Daoy (cell line): ENCODE measurements around the gene PSORS1C2. TPM values are rescaled to one million over a fixed set of nuclear protein-coding genes. Genes with fewer than 3 reads are reported as not detected.
A peak's percentile ranks its signal among the peaks of the same experiment; 100 is the strongest.
"Not testable (repeated sequence)": the region's sequence is repeated elsewhere in the genome, so short reads cannot be mapped to it uniquely, and the experiment has no call there.

Source experiments
- DNase-seq: peaks from one replicate; pipeline ENCODE4 v3.0.0-alpha.2; 2015; ENCODE audit warnings: low read depth
- total RNA-seq: library from RNA; depleted of rRNA; stranded (reverse); fragments of >200 nt; shearing (Covaris generic); gene quantifications from 2 replicates; pipeline ENCODE4 v1.2.3, GENCODE V29; 2014; rRNA removed

PSORS1C2 gene
- total RNA-seq = not detected in 2 replicates

DNA sequence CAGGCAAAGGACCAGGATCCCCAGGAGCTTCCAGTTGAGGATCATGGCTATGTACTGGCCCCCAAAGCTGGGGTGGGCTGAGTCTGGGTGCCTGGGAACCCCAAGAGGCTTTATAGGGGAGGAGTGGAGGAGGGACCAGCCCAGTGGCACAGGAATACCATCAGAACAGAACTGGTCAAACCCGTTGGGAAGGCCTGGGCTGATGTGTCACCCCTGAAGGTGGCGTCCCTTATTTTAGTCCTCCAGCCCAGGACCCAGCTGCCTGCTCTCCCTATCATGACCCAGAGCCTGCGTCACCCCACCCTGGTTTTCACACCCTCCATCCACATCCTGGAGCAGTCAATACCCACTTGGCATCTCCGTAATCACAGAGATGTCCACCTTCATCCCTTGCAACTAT lies at the start of gene PSORS1C2:
TSS of gene PSORS1C2 (minus strand) at position 85 of the 400 bp plus-strand sequence. CDS start at position 45, 40 bp downstream.
- DNase-seq = no peak

DNA sequence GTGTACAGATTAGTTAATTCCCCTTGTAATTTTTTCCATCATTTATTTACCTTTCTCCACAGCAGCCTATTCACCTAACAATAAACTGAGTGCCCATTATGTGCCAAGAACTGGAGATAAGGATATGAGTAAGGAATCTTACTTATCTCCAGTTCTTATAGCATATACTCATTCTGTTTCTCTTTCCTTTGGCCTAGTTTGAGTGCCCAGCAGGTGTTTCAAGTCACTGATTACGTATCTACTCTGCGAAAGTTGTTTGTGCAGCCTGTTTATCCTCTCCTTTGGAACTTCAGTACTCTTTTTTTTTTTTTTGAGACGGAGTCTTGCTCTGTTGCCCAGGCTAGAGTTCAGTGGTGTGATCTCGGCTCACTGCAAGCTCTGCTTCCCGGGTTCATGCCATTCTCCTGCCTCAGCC lies 48.9 kb upstream of the PSORS1C2 start:
- DNase-seq = peak; percentile 48

DNA sequence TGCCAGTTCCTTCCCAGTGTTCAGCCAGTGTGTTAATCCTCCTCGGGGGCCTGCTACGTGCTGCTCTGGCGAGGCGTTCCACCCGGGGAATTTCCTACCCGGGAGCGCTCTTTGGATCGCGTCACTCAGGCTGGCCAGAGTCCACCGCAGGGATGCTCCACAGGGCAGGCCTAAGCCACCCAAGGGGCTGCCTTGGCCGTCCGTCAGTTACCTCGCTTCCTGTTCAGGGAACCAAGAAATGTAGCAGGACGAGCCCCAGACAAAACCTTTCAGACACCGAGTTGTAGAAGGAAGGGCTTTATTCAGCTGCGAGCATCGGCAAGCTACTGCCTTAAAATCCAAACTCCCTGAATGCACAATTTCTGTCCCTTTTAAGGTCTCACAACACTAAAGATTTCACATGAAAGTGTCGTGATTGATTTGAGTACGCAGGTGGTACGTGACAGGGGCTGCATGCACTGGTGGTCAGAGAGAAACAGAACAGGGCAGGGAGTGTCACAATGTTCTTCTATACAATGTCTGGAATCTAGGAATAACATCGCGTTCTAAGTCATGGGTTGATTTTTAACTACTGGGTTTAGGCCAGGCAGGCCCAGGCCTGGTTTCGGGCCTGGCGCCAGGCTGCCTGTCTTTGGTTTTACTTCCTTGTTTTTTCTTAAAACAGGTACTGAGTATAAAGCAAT lies 47.3 kb upstream of the PSORS1C2 start:
- peak; percentile 80 for DNase-seq

DNA sequence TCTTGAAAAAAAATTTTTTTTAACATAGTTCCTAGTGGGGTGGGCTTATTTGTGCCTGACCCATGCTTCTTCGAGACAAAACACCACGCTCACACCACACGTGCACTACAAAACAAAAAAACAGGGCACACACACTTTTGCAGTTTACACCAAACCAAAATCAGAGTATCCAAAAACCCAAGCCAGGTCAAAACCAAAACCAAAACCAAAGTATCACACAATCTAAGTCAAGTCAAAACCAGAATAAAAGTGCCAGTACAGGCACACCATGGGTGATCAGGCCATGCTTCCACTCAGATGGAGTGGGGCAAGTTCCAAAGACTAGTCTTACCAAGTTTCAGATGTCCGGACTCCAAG lies 46.8 kb upstream of the PSORS1C2 start:
- not testable (repeated sequence) for DNase-seq

DNA sequence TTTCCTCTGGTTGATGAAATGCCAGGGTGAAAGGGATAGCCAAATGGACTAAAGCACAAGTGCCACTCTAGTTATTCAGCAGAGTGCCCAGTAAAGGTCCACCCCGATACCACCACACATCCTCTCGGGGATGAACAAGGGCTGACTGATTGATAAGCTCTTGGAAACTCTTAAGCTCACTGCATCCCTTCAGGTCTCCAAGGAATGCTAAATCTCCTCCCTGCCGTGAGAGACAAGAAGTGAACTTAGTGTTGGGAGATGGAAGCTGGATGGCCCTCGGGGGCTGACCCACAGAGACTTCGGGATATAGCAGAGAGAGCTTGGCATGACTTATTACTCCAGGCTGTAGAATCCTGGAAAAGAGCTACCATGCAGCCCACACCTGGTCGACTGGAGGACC lies 45.0 kb upstream of the PSORS1C2 start:
- not testable (repeated sequence) for DNase-seq

DNA sequence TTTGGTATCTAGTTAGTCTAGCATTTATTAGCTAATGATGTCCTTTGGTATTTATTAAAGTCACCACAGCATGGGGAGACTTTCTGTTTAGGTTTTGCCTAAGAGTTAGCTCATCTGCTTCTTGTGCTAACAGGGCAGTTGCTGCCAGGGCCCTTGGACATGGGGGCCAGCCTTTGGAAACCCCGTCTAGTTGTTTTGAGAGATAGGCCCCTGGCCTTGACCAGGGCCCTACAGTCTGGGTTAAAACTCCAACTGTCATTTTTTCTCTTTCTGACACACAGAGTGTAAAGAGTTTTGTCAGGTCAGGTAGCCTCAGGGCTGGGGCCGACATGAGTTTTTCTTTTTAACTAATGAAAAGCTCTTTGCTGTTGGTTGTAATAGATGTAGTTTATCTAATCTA lies 44.4 kb upstream of the PSORS1C2 start:
- not testable (repeated sequence) for DNase-seq

DNA sequence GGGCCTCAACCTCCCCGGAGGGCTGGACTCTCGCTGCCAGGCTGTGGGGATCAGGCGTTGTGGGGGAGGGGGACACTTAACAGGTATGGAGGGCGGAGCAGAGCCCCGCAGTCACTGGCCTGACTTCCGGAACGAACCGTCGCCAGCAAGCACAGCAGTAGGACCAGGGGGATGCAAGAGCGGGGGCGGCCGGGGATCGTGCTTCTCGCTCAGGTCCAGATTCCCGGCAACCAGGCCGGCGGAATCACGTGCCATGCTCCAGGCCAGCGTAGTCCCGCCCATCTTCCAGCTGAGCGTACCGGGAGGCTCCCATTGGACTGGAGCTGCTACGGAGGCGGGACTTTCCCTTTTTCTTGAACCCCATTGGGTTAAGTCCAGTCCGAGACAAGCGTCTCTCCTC lies 41.6 kb upstream of the PSORS1C2 start:
- DNase-seq = no peak

DNA sequence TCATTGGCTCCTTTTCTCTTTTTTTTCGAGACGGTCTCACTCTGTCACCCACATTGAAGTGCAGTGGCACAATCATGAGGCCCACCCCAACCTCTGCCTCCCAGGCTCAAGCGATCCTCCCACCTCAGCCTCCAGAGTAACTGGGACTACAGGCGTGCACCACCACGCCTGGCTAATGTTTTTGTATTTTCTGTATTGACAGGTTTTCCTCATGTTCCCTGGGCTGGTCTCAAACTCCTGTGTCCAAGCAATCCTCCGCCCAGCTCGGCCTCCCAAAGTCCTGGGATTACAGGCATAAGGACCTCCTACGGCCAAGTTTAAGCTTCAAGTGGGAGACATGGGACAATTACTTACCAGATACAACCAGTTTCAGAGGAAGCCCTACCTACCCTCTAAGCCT lies 41.0 kb upstream of the PSORS1C2 start:
- DNase-seq = no peak

DNA sequence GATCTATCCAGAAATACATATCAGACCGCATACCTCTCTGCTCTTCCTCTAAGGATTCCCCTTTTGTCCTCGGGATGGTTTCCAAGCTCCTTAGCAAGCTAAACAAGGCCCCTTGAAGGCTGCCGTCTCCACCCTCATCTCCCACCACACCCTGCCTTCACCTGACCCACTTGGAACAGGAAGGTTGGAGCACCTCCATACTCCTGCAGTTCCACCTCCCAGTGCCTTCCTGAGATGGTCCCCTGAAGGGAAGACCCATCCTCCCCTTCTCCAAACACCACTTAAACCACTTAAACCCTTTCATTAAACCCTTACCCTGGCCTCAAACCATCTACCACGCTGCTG lies 40.1 kb upstream of the PSORS1C2 start:
- no peak for DNase-seq

DNA sequence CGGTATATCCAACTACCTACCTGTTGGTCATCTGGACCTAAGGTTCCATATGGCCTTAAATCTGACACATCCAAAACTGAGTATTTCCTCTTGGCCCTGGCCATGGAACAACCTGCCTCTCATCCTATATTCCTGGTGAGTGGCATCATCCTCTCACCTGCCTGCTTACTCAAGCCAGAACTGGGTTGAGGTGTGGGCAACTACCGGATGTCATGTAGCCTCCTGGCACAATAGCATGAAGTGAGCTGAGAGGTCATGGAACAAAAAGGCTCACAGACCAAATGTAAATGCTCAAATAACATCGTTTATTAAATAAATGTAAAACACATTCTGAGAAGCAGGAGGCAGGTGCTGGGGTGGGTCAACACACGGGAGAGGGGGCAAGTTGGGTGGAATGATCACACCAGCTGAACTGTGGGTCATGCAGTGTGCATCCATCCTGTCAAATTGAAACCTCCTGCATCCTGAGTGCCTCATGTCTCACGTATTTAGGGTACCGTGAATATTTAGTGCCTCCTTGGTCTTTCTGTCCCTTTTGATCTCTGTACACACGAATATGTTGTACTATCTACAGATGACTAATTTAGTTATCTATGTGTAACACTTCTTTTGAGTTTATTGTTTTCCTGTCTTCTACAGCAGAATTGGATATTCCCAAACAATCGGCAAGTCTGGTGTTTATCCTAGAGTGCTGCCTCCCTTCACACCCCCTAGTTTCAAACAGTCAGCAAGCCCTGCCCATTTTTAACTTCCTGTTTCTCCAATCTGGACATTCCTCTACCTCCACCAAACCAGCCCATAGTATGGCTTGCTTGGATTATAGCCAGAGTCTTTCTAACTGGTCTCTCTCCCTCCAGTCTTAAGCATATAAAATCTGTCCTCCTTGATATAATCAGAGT lies 39.5 kb upstream of the PSORS1C2 start:
- no peak for DNase-seq

DNA sequence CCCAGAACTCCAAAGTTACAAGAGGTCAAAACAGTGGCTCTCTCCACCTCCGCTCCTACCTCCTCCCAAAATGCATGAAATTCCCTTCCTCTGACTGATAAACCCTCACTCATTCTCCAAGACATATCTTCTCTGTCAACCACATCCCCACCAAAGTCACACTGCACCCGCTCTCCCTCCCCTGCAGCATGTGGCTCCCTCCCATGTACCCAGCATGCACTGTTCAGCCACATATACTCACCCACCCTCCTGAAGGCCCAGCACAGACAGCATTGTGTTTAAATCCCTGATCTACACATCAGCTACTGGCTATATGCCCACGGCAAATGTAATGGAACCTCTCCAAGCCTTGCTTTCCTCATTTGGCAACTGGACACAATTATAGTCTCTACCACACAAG lies 37.1 kb upstream of the PSORS1C2 start:
- DNase-seq = peak; percentile 58

DNA sequence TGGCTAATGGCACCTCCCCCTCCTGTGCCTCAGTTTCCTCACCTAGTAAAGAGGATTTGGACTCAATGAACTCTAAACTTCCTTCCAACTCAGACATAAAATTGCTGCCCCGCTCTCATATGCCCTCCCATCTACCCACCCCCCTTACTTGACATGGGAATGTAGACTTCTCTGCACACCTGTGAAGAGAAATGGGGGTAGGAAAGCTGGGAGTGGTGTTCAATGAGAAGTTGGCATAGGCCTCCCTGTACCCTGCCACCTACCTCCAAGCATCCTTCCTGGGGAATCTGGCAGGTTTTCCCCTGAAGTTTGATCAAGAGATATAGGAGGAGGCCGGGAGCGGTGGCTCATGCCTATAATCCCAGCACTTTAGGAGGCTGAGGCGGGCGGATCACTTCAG lies 35.5 kb upstream of the PSORS1C2 start:
- DNase-seq = no peak

DNA sequence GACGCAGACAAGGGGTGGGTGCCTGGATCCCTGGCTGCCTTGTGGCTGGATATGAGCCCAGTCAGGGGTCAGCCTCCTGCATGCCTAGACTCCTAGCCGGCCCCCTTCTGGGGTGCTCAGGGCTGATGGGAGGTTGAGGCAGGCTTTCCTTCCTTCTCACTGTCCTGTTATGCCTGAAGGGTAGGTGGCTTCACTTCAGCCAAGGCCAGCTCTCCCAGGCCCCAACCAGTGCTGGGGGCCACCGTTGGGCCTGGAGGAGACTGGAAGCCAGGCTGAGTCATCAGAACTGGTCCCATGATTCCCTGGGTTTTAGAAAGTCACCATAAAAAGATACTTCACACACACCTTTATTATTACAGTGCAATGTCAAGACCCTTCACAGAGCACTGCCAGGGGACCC lies 34.5 kb upstream of the PSORS1C2 start:
- DNase-seq = no peak

DNA sequence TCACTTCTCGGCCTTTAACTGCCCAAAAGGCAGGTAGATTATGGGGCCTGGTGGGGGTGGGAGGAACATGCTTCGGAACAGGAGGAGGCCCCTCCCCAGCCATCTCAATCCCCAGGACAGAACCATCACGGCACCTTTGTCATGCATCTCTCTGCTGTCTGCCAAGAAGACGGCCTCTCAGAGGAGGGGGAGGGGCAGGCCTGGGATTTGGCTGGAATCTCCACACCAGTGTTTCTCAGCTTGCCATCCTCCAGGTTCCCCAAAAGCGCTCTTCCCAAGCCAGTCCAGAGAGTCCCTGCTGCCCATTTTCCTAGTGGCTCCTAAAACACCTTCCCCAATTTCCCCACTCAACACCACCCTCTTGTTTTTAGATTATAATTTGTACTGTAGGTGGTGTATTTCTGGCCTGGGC lies 34.1 kb upstream of the PSORS1C2 start:
- DNase-seq = no peak

DNA sequence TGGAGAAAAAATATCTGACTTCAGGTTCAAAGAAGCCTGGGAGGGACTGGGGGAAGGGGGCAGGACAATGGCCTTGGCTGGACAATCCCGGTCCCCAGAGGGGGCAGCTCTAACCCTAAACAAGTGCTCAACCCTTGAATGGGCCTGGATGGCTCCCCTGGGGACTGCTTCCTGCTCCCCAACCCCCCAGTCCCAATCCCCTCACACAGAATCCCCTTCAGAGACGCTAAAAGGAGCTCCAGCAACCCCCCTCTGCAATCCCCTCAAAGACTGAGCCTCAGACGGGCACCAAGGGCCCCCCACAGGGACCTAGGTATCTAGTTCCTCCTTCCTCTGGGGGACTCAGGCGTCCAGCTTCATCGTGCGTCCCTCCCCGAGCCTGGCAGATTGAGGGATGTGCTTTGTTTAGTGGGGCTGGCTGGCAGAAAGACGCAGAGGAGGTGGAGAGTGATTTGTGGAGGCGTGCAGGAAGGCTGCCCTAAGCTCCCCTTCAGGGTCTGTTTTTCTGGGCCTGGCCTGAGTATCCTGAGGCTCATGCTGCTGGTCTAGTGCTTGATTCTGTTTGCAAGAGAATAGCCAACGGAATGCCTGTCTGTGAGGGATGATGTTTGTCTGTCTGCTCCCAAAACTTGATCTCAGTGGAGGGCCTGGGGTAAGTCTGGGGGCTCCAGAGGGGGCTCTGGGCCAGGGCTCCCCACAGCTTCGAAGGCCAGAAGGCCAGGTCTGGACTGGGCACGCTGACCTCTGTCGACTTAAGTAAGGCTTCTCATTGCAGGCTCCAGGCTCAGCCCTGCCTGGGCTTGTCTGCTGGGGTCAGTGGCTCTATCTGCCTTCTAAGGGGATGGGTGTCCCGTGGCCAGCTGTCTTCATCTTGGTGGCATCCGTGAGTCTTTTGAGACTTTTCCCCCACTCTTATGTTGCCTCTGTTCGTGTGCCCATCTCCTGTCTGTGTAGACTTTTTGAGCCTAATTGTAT lies 33.4 kb upstream of the PSORS1C2 start:
- DNase-seq = no peak

DNA sequence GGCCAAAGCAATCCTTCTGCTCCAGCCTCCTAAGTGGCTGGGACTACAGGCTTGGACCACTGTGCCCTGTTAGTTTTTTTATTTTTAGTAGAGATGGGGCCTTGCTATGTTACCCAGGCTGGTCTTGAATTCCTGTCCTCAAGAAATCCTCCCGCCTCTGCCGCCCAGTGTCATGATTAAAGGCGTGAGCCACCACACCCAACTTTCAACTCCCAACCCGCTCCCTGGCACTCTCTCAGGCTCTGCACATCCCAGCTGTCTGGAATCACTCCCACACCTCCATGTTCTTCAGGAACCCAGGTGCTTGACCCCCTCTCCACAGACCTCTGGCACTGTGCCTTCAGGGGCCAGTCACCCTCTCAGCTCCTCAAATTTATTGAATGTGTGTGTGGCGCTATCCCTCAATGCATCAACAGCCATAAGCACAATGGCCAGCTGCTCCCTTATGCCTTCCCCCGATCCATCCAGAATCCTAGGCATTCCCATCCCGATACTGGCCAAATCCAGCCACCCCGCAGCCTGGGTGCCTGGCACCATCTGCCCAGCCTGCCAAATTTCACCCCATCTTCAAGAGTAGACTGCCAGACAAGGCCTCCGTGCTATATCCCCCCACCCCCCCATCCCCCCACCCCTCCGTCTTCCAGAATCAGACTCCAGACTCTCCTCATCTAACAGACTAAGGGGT lies 32.3 kb upstream of the PSORS1C2 start:
- DNase-seq = no peak

DNA sequence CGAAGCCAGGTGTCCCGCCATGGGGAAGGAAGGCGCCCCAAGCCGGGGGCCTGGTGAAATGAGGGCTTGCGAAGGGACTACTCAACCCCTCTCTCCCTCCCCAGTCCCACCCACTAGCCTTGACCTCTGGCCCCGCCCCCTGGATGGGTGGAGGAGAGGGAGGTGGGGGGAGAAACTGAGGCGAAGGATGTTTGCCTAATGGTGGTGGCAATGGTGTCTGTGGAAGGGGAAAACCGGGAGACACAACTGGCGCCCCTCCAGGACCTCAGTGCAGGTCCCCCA lies 31.7 kb upstream of the PSORS1C2 start, which contains the start of gene POU5F1:
TSS of gene POU5F1 (minus strand) at position 83 of the 282 bp plus-strand sequence. CDS start at position 21, 62 bp downstream.
- no peak for DNase-seq

DNA sequence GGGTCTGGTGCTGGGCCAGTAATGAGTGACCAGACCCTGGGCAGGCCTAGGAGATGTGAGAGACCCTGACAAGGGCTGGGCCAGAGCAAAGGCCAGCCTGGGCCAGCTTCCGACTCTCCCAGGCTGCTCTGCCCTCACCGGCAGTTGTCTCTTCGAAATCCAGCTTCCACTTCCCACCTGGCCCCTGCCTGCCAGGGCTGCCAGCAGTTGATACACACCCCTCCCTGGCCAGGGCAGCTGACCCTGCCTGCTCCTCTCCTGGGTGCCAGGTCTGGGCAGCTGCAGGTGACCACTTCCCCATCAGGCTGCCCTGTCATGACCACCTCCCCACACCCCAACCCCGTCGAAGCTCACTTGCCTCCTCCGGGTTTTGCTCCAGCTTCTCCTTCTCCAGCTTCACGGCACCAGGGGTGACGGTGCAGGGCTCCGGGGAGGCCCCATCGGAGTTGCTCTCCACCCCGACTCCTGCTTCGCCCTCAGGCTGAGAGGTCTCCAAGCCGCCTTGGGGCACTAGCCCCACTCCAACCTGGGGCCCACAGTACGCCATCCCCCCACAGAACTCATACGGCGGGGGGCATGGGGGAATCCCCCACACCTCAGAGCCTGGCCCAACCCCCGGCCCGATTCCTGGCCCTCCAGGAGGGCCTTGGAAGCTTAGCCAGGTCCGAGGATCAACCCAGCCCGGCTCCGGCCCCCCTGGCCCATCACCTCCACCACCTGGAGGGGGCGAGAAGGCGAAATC lies 31.2 kb upstream of the PSORS1C2 start:
- DNase-seq = not testable (repeated sequence)

DNA sequence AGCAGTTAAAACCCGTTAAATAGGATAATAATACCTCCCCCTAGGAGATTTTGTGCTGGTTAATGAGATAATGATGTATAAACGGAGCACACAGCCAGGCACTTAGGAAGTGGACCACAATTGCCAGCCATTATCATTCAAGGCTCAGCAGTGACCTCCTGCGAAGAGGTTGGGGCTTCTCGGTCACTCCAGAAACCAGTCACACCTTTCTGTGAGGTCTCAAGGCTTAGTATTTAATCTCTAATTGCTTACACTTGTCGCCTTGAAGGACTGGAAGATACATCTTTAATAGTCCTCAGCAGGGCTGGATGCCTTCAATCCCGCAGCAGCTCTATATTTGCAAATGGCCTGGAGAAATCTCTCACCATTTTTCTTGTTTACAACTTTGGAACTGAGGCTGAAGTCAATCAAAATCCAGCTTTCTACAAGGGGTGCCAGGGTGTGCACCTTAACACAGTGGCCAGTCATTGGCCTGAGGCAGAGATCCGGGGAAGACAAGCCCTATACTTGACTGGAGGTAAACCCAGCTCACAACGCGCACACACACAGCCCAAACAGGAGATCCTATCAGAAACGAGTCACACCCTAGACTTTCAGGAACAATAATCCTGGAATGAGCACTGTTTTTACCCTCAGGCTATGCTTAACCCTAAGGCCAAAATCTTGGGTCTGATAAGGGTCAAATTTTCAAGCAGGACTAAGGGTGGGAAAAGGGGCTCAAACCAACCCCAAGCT lies 30.4 kb upstream of the PSORS1C2 start:
- DNase-seq = no peak

DNA sequence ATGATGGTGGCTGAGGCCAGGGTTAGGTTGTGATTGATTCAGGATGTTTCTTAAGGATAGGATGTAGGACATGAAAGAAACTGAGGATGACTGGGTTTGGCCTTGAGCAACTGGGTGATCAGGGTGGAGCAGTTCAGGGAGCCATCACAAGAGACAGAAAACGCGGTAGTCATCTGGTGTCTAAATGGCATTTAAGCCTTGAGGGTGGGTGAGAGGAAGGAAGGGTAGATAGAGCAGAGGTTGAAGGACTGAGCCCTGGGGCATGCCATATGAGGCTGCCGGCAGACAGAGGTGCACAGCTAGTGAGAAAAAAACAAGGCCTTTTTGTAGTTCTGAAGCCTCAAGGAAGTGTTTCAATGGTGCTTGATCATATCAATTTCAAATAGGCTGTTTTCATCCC lies 29.7 kb upstream of the PSORS1C2 start:
- DNase-seq = no peak
